ENCODE results near the gene RNLS.
"Not testable (repeated sequence)": the region's sequence is repeated elsewhere in the genome, so short reads cannot be mapped to it uniquely, and the experiment has no call there.

RNLS gene

GRCh38 chr10:88293651-88294230 lies 289.4 kb downstream of the RNLS start:
- no peak for DNase-seq (ENCODE audit: low spot score)

- DNase-seq (ENCODE audit: low spot score), result no peak
Measured at GRCh38 chr10:88293073-88293472, 290.0 kb downstream of the RNLS start.

- no peak for DNase-seq (ENCODE audit: low spot score)
Measured at GRCh38 chr10:88292185-88292514, 291.0 kb downstream of the RNLS start.

- no peak for DNase-seq (ENCODE audit: low spot score)
Measured at GRCh38 chr10:88291289-88292184, 291.6 kb downstream of the RNLS start.

- no peak for DNase-seq (ENCODE audit: low spot score)
Measured at GRCh38 chr10:88289342-88289741, 293.8 kb downstream of the RNLS start.

- DNase-seq (ENCODE audit: low spot score), result no peak
Measured at GRCh38 chr10:88288320-88289059, 294.6 kb downstream of the RNLS start.

- no peak for DNase-seq (ENCODE audit: low spot score)
Measured at GRCh38 chr10:88286030-88286429, 297.1 kb downstream of the RNLS start.

- DNase-seq (ENCODE audit: low spot score), result peak; percentile 25
Measured at GRCh38 chr10:88281592-88282347, 301.3 kb downstream of the RNLS start.

- DNase-seq (ENCODE audit: low spot score), result no peak
Measured at GRCh38 chr10:88280518-88280917, 302.6 kb downstream of the RNLS start.

GRCh38 chr10:88278912-88279311 lies 304.2 kb downstream of the RNLS start:
- no peak for DNase-seq (ENCODE audit: low spot score)

GRCh38 chr10:88276945-88277344 lies 306.2 kb downstream of the RNLS start:
- DNase-seq (ENCODE audit: low spot score), result not testable (repeated sequence)

GRCh38 chr10:88274286-88274685 lies 308.8 kb downstream of the RNLS start:
- no peak for DNase-seq (ENCODE audit: low spot score)

GRCh38 chr10:88273567-88273966 lies 309.6 kb downstream of the RNLS start:
- no peak for DNase-seq (ENCODE audit: low spot score)

GRCh38 chr10:88271761-88272543 lies 311.2 kb downstream of the RNLS start:
- no peak for DNase-seq (ENCODE audit: low spot score)

- DNase-seq (ENCODE audit: low spot score), result no peak
Measured at GRCh38 chr10:88270871-88271713, 312.0 kb downstream of the RNLS start.

- no peak for DNase-seq (ENCODE audit: low spot score)
Measured at GRCh38 chr10:88270061-88270808, 312.9 kb downstream of the RNLS start.

- no peak for DNase-seq (ENCODE audit: low spot score)
Measured at GRCh38 chr10:88262591-88263234, 320.4 kb downstream of the RNLS start.

- DNase-seq (ENCODE audit: low spot score), result no peak
Measured at GRCh38 chr10:88261152-88261551, 322.0 kb downstream of the RNLS start.

- DNase-seq (ENCODE audit: low spot score), result no peak
Measured at GRCh38 chr10:88260329-88261051, 322.6 kb downstream of the RNLS start.

Data from kidney capillary endothelial cell (primary cell).